Measurements from ENCODE around the gene SUOX.

- TF ChIP-seq CTCF (IDR thresholded peaks at IDR 0.05) (no peak), POLR2A (IDR thresholded peaks at IDR 0.05) (no peak)
Measured at GRCh38 chr12:56053407-56053893, 56.4 kb downstream of the SUOX start.

Data from body of pancreas (tissue), 4 donors.